Muscle of leg (tissue), 11 donors: ENCODE results near the gene SLC16A6. TPM values are rescaled to one million over a fixed set of nuclear protein-coding genes. Genes with fewer than 3 reads are reported as not detected.
"Not testable (repeated sequence)": the region's sequence is repeated elsewhere in the genome, so short reads cannot be mapped to it uniquely, and the experiment has no call there.

Source experiments
- DNase-seq: peaks from one replicate; pipeline ENCODE4 v3.0.0; 2013
- H3K27ac ChIP-seq: one replicate; pipeline ENCODE4 v1.5.1; 2013; ENCODE audit warnings: mild to moderate bottlenecking, low read length, control low read depth
- H3K27me3 ChIP-seq: one replicate; pipeline ENCODE4 v1.6.1; 2013; ENCODE audit warnings: low read length; ENCODE audit not compliant: control insufficient read depth, insufficient read depth
- H3K36me3 ChIP-seq: one replicate; pipeline ENCODE4 v1.6.1; 2013; ENCODE audit warnings: low read length; ENCODE audit not compliant: control insufficient read depth, insufficient read depth
- H3K4me1 ChIP-seq: one replicate; pipeline ENCODE4 v1.6.1; 2013; ENCODE audit warnings: low read length; ENCODE audit not compliant: control insufficient read depth, insufficient read depth
- H3K4me3 ChIP-seq: one replicate; pipeline ENCODE4 v1.5.1; 2013; ENCODE audit warnings: low read length, control low read depth
- H3K9me3 ChIP-seq: replicated peaks from 2 replicates; pipeline ENCODE4 v1.6.1; 2013; ENCODE audit warnings: low read depth, low read length; ENCODE audit not compliant: control insufficient read depth
- WGBS: methylation state at CpG from one replicate; pipeline ENCODE4 v1.1.5; 2013; ENCODE audit warnings: missing lambda C conversion rate; ENCODE audit not compliant: insufficient coverage; 5-methylcytosine and 5-hydroxymethylcytosine counted together
- polyA plus RNA-seq, 8 donors: library from polyadenylated mRNA; unstranded; fragments of 120-200 nt; gene quantifications; one replicate each; pipeline versions ENCODE4 v1.2.1 to v1.2.3, GENCODE V29; 2013; ENCODE audit warnings: inconsistent platforms in 1 of 8, low replicate concordance in 1 of 8; ENCODE audit not compliant: insufficient read length in 8 of 8, insufficient read depth in 1 of 8
- total RNA-seq: library from RNA; stranded (reverse); fragments of 120-200 nt; gene quantifications from one replicate; pipeline ENCODE4 v1.2.4, GENCODE V29; 2013

SLC16A6 gene
- total and polyA plus RNA-seq, 9 donors = 0.25 to 0.65 (median 0.36) TPM

- Histone ChIP-seq H3K9me3 (no peaks in the 10 kb centered on the region), H3K4me3 (peak overlapping the region; percentile 61), H3K27ac (peak overlapping the region; percentile 62), H3K27me3 (peaks cover 61% of the 10 kb centered on the region), H3K36me3 (no peaks in the 10 kb centered on the region), H3K4me1 (peaks cover 17% of the 10 kb centered on the region)
- WGBS = under 1% methylated on average over 71 of the region's 76 CpGs
- DNase-seq = peak; percentile 78
These were observed 1.1 kb upstream of the SLC16A6 start for GRCh38 chr17:68291836-68292688.

- no peak for DNase-seq
- peak overlapping the region; percentile 47 for H3K4me3 ChIP-seq
- H3K36me3 ChIP-seq = no peaks in the 10 kb centered on the region
- peaks cover 17% of the 10 kb centered on the region for H3K4me1 ChIP-seq
- no peaks in the 10 kb centered on the region for H3K9me3 ChIP-seq
- peak overlapping the region; percentile 51 for H3K27ac ChIP-seq
- under 1% methylated on average over 46 of the region's 50 CpGs for WGBS
- peaks cover 55% of the 10 kb centered on the region for H3K27me3 ChIP-seq
These were observed 516 bp downstream of the SLC16A6 start for GRCh38 chr17:68290268-68290954.

- Histone ChIP-seq H3K27me3 (peaks cover 52% of the 10 kb centered on the region), H3K4me3 (no peak overlapping the region), H3K36me3 (no peaks in the 10 kb centered on the region), H3K4me1 (peaks cover 17% of the 10 kb centered on the region), H3K27ac (no peak overlapping the region), H3K9me3 (no peaks in the 10 kb centered on the region)
- DNase-seq = no peak
- WGBS = 0% methylated on average over 4 of the region's 9 CpGs
These were observed 1.0 kb downstream of the SLC16A6 start for GRCh38 chr17:68289936-68290267.

GRCh38 chr17:68289473-68289872 is 1.5 kb downstream of the SLC16A6 start:
- Histone ChIP-seq H3K27me3 (peaks cover 47% of the 10 kb centered on the region), H3K36me3 (no peaks in the 10 kb centered on the region), H3K4me3 (no peak overlapping the region), H3K4me1 (peaks cover 17% of the 10 kb centered on the region), H3K27ac (no peak overlapping the region), H3K9me3 (no peaks in the 10 kb centered on the region)
- WGBS = 81% methylated on average over 4 of the region's 7 CpGs
- DNase-seq = no peak

DNA sequence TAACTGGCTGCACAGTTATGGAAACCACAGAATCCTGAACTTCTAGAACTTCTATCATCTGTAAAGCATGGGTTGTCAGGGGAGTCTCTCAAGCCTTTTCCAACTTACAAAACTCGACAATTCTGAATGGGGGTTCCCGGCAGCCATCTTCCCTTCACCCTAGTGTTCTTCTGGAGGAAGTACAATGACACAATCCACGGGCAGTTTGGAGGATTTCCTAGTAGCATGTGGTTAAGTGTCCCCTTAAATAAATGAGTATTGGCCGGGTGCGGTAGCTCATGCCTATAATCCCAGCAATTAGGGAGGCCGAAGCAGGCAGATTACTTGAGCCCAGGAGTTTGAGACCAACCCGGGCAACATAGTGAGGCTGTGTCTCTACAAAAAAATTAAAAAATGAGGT is 2.1 kb downstream of the SLC16A6 start:
- no peaks in the 10 kb centered on the region for H3K9me3 ChIP-seq
- H3K27ac ChIP-seq = no peak overlapping the region
- peaks cover 41% of the 10 kb centered on the region for H3K27me3 ChIP-seq
- H3K4me3 ChIP-seq = no peak overlapping the region
- no peak for DNase-seq
- peaks cover 17% of the 10 kb centered on the region for H3K4me1 ChIP-seq
- WGBS = 66% methylated on average over 4 of the region's 7 CpGs
- H3K36me3 ChIP-seq = no peaks in the 10 kb centered on the region

GRCh38 chr17:68288375-68288774 is 2.6 kb downstream of the SLC16A6 start:
- peaks cover 17% of the 10 kb centered on the region for H3K4me1 ChIP-seq
- peaks cover 38% of the 10 kb centered on the region for H3K27me3 ChIP-seq
- no peaks in the 10 kb centered on the region for H3K36me3 ChIP-seq
- WGBS = no CpG with 5 or more reads among the region's 5 CpGs
- H3K9me3 ChIP-seq = no peaks in the 10 kb centered on the region
- no peak overlapping the region for H3K4me3 ChIP-seq
- no peak overlapping the region for H3K27ac ChIP-seq
- DNase-seq = no peak

GRCh38 chr17:68281965-68282364 is 9.0 kb downstream of the SLC16A6 start:
- H3K27me3 ChIP-seq, H3K4me3 ChIP-seq, H3K27ac ChIP-seq, H3K36me3 ChIP-seq, DNase-seq, H3K4me1 ChIP-seq: not testable (repeated sequence)
- peaks cover 11% of the 10 kb centered on the region for H3K9me3 ChIP-seq
- WGBS = no CpG with 5 or more reads among the region's 6 CpGs

GRCh38 chr17:68277807-68278206 is 13.1 kb downstream of the SLC16A6 start:
- 80% methylated on average over 2 of the region's 5 CpGs for WGBS
- Histone ChIP-seq H3K27ac (no peak overlapping the region), H3K4me1 (no peaks in the 10 kb centered on the region), H3K9me3 (peaks cover 11% of the 10 kb centered on the region), H3K27me3 (no peaks in the 10 kb centered on the region), H3K4me3 (no peak overlapping the region), H3K36me3 (no peaks in the 10 kb centered on the region)
- no peak for DNase-seq

DNA sequence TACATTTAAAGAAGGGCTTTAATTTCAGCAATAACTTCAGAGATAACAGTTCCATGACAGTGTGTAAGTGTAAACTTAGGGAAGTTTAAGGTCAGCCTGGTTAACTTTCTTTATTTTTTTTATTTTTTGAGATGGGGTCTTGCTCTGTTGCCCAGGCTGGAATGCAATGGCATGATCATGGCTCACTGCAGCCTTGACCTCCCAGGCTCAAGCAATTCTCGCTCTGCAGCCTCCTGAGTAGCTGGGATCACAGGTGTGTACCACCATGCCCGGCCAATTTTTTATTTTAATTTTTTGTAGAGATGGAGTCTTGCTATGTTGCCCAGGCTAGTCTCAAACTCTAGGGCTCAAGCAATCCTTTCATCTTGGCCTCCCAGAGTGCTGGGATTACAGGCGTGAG is 14.6 kb downstream of the SLC16A6 start:
- no CpG with 5 or more reads among the region's 3 CpGs for WGBS
- not testable (repeated sequence) for H3K4me3 ChIP-seq, H3K27me3 ChIP-seq, H3K36me3 ChIP-seq, H3K4me1 ChIP-seq, H3K27ac ChIP-seq, DNase-seq
- peaks cover 11% of the 10 kb centered on the region for H3K9me3 ChIP-seq

GRCh38 chr17:68273722-68274121 is 17.2 kb downstream of the SLC16A6 start:
- H3K36me3 ChIP-seq = no peaks in the 10 kb centered on the region
- H3K9me3 ChIP-seq = peaks cover 9% of the 10 kb centered on the region
- no peak overlapping the region for H3K27ac ChIP-seq
- 52% methylated on average over 6 of the region's 11 CpGs for WGBS
- no peak for DNase-seq
- no peak overlapping the region for H3K4me3 ChIP-seq
- H3K4me1 ChIP-seq = no peaks in the 10 kb centered on the region
- no peaks in the 10 kb centered on the region for H3K27me3 ChIP-seq
